Stimulated activated CD8-positive, alpha-beta memory T cell treated with anti-CD3 and anti-CD28 coated beads, Interleukin-4, amount 100 ng/mL, for 48 hours (primary cell): ENCODE measurements around the gene KLF4.

ENCODE experiments used
- DNase-seq: peaks from one replicate; pipeline ENCODE4 v3.0.0-alpha.2; 2020

Gene KLF4

DNA sequence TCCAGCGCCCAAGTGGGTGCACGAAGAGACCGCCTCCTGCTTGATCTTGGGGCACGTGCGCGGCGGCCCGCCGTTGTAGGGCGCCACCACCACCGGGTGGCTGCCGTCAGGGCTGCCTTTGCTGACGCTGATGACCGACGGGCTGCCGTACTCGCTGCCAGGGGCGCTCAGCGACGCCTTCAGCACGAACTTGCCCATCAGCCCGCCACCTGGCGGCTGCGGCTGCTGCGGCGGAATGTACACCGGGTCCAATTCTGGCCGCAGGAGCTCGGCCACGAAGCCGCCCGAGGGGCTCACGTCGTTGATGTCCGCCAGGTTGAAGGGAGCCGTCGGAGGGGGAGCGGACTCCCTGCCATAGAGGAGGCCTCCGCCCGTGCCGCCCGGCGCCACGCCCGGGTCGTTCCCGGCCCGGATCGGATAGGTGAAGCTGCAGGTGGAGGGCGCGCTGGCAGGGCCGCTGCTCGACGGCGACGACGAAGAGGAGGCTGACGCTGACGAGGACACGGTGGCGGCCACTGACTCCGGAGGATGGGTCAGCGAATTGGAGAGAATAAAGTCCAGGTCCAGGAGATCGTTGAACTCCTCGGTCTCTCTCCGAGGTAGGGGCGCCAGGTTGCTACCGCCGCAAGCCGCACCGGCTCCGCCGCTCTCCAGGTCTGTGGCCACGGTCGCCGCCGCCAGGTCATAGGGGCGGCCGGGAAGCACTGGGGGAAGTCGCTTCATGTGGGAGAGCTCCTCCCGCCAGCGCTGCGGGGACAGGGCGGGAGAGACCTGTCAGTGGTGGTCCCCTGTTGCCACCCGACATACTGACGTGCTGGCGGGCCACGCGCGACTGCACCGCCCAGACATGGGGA, 1.8 kb downstream of the KLF4 start:
- peak; percentile 36 for DNase-seq

DNA sequence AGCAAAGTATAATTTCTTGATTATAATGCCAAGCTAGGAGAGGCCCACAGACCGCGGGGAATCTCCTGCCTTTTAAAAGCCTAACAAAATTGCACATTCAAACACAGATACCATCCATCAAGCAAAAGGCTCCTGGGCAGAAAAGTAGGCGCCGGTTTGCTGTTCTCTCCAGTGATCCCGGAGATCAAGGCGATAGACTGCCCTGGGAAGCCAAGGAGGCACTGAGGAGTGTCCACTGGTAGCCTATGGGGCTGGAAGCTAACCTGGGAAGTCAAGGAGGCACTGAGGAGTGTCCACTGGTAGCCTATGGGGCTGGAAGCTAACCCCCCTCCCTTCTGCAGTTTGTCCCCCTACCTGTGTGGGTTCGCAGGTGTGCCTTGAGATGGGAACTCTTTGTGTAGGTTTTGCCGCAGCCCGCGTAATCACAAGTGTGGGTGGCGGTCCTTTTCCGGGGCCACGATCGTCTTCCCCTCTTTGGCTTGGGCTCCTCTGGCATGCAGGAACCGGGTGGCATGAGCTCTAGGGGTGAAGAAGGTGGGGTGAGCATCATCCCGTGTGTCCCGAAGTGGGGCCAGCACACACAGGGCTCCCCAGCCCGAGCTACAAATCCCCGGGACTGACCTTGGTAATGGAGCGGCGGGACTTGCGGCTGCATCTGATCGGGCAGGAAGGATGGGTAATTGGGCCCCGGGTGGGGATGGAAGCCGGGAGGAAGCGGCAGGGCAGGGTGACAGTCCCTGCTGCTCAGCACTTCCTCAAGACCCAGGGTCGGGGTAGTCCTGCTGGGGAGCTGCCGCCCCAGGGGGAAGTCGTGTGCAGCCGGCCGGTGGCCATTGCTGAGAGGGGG, 2.7 kb downstream of the KLF4 start:
- no peak for DNase-seq

DNA sequence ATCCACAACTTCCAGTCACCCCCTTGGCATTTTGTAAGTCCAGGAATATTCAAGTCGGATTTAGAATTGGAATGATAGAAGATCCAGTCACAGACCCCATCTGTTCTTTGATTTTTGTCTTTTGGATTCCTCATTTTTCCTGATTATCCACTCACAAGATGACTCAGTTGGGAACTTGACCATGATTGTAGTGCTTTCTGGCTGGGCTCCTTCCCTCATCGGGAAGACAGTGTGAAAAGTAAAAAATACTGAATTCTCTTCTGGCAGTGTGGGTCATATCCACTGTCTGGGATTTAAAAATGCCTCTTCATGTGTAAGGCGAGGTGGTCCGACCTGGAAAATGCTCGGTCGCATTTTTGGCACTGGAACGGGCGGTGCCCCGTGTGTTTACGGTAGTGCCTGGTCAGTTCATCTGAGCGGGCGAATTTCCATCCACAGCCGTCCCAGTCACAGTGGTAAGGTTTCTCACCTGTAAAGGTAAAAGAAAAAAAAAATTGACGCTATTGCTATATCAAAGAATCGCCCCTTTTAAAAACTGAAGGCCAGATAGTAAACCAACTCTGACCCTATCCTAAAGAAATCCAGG, 4.0 kb downstream of the KLF4 start:
- DNase-seq = no peak

DNA sequence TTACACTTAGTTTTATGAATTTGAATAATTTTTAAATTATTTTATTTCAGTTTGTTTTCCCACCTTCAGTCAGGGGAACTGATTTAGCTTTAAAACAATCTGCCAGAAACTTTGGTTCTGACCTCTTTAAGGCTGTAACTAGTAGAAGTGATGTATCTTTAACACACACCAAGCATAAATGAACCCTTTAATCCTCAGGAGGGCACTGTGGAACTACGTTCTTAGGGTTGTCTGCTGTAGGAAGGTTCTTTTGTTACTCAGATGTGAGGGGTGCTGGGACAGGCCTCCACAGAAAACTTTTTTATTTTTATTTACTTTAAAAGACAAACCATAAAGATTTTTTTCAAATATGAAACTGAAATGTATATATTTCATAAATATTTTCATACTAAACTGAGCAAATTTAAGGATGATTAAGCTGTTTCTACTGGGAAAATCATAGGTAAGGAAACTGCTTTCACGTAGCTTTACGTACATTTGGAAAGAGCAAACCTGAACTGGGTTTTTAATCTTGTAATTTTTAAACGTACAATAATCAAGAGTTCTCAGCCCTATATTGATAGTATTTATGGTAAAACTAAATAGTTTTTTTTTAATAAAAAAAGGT, 5.3 kb downstream of the KLF4 start:
- no peak for DNase-seq

DNA sequence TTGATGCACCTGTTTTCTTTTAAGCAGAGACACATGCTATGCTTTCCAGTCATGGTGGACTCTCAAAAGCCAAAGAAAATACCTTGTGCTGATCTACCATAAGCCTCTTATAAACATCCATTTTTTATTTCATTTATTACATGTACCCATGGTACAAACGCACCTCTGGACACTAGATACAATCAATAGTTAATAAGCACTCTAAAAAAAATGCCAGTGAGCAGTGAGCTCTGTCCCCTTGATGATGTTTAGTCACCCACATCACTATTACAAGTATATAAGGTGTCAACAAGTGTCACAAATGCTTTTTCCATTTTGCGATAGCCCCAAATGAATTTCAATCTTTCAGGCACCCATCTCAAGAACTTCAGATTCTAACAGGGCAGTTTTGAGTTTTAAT, 5.9 kb downstream of the KLF4 start:
- no peak for DNase-seq

DNA sequence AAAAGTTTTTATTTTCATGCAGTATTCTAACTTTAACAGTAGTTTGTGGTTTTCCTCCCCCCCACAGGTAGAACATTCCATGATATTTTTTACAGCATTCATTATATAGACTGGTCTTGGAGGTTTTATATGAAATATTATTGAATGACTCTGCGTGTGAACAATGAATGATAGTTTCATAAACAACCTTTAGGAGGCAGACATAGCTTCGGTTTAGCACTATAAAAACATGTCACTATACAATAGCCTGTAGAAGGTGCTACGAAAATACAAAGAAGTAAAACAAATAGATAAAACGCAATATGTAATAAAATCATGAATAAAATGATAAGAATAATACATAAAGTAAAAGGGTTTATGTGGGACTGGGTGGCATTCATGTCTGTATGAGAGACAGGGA, 8.5 kb downstream of the KLF4 start:
- no peak for DNase-seq

DNA sequence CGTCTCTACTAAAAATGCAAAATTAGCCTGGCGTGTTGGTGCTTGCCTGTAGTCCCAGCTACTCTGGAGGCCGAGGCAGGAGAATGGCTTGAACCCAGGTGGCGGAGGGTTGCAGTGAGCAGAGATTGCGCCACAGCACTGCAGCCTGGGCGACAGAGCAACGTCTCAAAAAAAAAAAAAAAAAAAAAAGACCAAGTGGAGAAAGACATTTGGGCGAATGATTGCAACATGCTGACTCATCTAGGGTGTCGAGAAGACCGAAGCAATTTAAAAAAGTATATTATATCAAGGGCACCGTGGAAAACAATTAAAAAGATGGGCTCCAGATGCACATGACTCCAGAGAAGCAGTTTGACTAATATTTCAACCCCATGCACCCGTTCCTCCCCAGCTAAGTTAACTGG, 9.2 kb downstream of the KLF4 start:
- DNase-seq = no peak

DNA sequence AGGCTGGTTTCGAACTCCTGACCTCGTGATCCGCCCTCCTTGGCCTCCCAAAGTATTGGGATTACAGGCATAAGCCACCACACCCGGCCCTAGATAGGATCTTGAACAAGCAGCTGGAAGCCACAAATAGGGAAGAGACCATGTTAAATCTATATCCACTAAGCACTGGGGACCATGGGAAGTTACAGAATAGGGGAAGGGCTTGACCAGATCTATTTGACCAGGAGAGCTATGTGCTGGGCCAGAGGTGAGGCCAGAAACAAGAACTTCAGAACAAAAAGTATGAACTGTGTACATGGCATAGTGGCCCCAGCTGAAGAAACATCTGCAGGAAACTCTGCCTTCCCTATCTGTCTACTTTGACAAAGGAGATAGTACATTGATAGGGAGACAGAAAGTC, 10.8 kb downstream of the KLF4 start:
- DNase-seq = no peak

DNA sequence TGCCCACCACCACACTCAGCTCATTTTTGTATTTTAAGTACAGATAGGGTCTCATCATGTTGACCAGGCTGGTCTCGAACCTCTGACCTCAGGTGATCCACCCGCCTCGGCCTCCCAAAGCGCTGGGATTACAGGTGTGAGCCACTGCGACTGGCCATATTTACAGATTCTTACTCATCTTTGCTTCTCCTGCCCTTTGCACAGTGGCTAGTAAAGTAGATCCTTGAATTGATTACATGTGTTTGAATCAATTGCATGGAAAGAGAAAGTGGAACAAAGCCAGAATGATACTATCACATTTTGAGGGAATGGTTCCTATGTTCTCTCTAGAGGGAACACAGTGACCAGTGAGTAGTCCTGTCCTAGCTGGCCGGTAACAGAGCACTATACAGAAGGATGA, 15.4 kb downstream of the KLF4 start:
- DNase-seq = no peak

DNA sequence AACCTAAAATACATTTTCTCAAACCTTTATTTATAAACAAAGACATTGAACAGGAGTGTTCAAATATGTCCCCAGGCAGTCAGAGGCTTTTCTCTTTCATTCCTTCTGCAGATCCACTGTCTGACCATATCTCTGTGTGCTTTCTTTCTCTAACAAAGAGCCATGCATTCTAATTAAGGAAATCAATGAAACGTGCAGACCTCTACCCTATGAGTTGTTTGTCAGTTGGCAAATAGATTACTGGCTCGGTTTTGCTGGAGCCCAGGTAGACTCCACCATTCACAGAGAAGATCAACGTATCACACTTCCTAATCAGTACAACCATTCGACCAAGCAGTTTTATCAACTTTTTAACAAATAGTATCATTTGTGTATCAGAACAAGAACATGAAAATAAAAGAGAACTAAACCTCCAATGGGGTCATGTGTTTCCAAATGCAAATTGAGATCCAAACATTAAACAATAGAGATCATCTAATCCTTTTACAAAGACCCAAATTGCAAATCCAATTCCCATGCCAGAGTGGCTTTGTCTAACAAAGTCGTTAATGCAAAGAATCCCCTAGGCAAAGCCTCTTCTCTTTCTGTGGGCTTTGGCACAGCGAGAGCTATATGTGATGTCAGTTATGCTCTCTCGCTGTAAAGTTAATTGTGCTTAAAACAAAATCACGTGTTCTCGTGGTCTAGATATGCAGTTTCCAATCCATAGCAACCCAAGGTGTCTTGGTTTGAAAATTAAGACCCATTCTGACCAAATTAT, 16.8 kb downstream of the KLF4 start:
- no peak for DNase-seq

DNA sequence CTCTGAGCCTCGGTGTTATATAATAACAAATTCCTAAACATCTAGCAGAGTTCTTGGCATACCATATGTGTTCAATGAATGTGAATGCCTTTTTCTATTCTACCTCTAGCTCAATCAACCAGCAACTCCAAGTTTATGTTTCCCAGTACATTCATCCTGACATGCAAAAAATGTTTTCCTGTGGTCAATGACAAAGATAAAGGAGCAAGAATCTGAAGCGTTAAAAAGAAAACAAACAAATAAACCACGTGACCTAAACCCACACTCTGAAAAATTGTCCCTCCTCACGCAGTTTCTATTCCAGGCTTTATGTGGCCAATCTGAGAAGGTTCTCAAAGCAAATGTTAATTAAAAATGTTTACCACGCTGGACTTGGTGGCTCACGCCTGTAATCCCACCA, 18.0 kb downstream of the KLF4 start:
- no peak for DNase-seq

DNA sequence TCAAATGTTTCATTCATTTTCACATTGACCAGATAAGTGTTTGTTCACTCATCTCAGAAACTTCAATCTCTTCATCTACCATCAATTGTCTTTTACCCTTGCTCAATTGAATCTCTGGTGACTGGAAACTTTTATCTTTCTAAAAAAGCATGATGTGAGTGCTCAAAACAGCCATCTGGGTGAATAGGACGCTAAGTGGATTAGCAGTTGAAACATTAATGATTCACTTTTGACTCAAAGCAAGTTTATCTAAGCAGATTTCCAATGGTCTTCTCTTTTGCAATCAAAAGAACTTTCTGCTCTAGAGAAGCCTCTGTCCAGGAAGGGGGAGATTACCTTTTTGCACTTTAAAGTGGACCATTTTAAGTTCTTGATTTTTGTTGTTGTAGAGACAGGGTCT, 22.2 kb downstream of the KLF4 start:
- DNase-seq = no peak

DNA sequence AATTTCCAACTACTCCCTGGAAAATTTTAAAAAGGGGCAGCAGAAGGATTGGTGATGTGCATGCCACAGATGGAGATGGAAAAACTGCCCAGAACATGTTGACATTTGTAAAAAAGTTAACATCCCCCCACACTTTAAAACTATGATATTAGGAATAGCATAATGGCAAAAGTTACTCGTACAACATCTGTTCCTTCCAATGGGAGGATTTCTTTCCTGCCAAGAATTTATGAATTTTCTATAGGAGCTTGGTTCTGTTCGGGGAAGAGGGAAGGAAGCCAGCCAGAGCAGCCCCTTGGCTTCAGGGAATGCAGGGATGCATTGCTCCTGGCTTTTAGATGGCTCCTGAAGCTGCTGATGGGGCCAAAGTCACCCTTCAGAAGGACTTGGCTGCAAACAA, 22.7 kb downstream of the KLF4 start:
- DNase-seq = no peak

DNA sequence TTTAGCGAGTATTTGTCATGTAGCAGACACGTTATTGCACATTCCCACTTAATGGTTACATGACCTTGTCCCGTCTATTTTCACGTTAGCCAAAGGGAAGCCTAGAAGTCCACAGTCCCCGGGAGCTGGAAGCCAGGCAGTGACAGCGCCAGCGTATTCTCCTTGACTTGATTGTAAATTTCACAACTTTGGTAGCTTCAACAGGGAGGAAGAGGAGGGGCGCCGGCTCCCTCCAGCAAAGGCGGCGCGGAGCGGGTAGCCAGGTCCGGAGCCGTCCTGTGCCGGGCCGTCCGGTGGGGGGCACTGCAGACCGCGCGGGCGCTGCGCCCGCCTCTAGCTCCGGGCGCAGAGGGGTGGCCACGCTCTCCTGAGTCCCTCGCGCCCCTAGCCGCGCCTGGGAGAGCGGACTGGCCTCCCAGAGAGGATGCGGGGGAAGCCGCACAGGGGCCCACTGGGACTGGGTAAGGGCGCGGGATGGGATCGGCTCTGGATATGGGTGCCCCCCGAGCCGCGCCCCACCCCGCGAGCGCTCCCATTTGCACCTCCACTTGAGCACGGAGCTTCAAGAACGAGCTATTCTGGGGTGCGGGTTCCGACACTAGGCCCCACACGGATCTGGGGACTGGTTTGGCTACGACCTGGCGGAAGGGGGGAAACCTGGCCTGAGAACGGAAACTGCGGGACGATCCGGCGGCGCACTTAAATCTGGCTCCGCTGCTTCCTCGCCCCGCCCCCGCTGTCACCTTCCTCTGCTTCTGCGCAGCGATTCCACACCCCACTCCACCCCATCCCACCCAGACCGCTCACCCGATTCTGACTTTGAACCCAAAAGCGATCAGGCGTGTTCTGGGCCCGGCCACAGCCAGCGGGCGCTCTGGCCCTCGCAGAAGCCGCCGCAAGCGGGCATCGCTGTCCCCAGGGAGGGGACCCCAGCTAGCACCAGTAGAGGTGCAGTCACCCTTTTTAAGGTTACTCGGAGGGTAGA, 23.8 kb downstream of the KLF4 start:
- DNase-seq = peak; percentile 59

DNA sequence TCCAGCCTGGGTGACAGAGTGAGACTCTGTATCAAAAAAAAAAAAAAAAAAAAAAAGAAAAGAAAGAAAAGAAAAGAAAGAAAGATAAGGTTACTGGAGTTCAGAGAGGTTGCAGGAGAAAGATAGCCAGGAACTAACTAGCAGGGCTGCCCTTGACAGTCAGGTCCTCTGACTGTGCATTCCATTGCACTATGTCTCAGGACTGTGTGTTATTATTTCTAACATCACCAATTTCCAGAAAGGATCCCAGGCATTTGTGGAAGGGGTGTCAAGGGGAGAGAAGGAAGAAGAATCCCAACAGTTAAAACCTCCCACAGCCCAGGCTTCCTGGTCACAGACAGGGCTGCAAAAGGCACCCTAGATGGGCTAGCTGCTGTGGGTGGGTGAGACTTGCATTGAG, 25.1 kb downstream of the KLF4 start:
- no peak for DNase-seq

DNA sequence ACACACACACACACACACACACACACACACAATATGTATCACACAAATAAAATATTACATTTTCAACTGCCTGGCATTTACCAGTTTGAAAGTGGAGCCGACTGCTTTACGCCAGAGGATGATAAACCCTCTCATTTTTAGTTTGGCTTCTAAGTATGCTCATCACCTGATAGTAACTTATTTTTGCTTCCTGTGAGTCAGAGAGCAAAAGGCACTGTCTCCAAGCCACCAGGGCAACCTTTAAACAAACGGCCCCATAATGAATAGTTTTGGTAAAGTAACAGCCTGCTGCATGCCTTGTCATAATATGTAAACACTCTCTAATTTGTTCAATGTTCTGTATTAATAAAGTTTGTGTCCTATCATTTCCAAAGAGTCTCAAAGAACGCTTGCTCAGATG, 26.9 kb downstream of the KLF4 start:
- no peak for DNase-seq

DNA sequence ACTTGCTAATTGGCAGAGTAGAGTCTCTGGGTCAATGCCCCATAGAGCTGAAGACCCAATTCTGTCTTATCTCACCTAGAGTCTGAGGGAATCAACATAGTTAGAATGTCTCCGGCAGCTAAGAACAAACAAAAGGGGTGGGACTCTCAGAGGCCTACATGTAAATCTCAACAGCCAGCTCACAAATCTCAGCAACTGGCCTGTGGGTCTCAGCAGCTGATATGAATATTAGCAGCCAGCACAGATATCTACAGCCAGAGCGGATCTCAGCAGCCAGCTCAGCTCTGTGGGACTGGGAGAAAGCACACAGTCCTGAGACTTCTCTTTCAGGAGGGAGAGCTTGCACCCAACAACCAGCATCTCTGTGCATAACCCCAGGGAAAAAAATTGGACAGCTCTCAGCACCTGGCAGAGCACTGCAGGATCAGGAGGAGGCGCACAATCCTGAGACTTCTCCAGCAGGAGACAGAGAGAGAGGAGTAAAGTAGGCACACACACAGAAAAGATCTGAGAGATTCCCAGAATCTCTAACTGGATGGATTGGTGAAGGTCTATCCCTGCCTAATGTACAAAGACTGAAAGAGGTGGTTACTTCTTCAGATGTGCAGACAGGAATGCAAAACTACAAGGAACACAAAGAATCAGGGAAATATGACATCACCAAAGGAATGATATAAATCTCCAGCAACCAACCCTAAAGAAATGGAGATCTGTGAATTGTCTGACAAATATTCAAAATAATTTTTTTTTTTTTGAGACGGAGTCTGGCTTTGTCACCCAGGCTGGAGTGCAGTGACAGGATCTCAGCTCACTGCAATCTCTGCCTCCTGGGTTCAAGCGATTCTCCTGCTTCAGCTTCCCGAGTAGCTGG, 29.2 kb downstream of the KLF4 start:
- no peak for DNase-seq

DNA sequence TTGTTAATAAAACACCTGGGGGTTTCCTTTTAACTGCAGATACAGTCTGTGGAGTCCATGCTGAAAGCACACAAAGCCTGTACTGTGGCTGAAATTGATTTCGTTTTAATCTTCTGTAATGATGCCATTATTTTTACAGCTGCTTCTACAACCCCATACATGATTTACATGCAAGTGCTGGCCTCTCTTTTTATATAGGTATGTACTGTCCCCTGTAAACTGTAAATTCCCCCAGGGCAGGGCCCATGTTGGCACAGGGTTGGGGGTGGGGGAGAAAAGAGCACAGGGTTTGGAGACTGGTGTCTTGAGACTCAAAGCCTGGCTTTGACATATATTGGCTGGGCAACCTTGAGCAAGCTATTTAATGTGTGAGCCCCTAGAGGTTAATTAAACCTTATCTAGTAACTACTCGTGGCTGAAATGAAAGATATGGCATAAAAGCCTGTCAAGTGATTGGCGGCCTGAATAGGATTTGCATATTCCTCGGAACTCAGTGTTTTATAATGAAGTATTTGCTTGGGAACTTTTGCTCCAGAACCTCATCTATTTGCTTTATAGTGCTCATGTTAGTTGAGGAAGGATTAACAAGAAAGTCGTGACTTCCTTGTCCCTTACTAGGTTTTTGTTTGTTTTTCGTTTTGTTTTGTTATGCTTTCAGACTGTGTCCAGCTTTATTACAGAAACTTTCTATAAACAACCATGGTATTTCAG, 34.0 kb downstream of the KLF4 start:
- DNase-seq = no peak

DNA sequence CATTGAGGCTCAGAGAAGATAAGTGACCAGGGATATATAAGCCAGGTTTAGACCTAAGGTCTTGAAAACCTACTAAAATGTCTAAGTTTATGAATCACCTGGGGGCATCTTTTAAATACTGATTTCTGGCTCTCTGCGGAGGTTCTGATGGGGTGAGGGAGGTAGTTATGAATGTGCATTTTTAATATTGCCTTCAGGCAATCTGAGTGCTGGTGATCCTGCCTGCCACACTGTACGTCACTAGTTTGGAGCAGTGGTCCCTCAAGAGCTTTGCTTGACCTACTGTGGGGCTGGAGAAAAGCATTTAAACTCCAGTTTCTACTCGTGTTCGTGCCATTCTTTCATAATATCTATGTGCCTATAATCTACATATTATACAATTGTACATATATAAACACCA, 36.1 kb downstream of the KLF4 start:
- no peak for DNase-seq

DNA sequence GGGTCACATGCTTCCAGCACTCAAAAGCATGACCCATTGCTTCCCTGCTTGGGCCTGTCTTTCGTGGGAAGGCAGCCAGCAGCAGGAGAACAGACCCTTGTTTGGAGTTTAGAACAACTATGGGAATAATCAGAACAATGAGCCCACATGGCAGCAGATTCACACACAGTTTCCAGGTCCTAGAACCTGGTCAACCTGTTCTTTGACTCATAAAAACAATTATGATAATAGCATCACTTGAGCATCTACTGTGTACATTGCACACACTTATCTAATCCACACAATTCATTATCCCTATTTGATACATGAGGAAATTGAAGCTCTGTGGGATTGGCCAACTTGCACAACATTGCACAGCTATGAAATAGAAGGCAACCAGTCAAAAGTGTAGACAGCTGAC, 41.7 kb downstream of the KLF4 start:
- no peak for DNase-seq
